Activated CD4-positive, alpha-beta memory T cell treated with anti-CD3 and anti-CD28 coated beads, Interleukin-2, amount 10 ng/mL, durations not matched to agents 7 days and 5 days (primary cell): ENCODE results near the gene COMMD2. TPM values are rescaled to one million over a fixed set of nuclear protein-coding genes. Genes with fewer than 3 reads are reported as not detected.

Experiments
- CTCF ChIA-PET: fragments of 350-600 bp; sonication (Branson Sonifier 250); formaldehyde crosslinking; loops from one replicate; lab custom pipeline; 2021; ENCODE audit warnings: antibody characterized with exemption, inconsistent platforms; lab: Charles Lee
- POLR2A ChIA-PET: fragments of 350-600 bp; sonication (Branson Sonifier 250); formaldehyde crosslinking; loops from one replicate; lab custom pipeline; 2021; ENCODE audit warnings: antibody characterized with exemption; lab: Charles Lee
- DNase-seq: peaks from one replicate; pipeline ENCODE4 v3.0.0-alpha.2; 2020
- H3K27ac Mint-ChIP-seq: one replicate; pipeline ENCODE4 v1.8.0; 2021; ENCODE audit warnings: mild to moderate bottlenecking, mixed read lengths
- H3K27me3 Mint-ChIP-seq: one replicate; pipeline ENCODE4 v1.8.0; 2021; ENCODE audit warnings: mixed read lengths
- H3K36me3 Mint-ChIP-seq: one replicate; pipeline ENCODE4 v1.8.0; 2021; ENCODE audit warnings: low read depth, mixed read lengths
- H3K4me1 Mint-ChIP-seq: one replicate; pipeline ENCODE4 v1.8.0; 2021; ENCODE audit warnings: mixed read lengths
- H3K4me3 Mint-ChIP-seq: one replicate; pipeline ENCODE4 v1.8.0; 2021; ENCODE audit warnings: mild to moderate bottlenecking, mixed read lengths
- H3K9me3 Mint-ChIP-seq: one replicate; pipeline ENCODE4 v1.8.0; 2021; ENCODE audit warnings: mixed read lengths
- total RNA-seq, 2 experiments: library from RNA; stranded (reverse); gene quantifications; one replicate each; pipeline ENCODE4 v1.2.3, GENCODE V29; 2021

Gene COMMD2
- total RNA-seq, 2 experiments from 2014 or later = 26.3 to 28.9 TPM

- ChIA-PET CTCF (interaction anchor here (0.7 to 4.8 kb wide), 12 partner anchors 14 to 631 kb away, joined by 3 to 32 read pairs (median 7); partner anchors contain the start of gene RNF13), POLR2A (interaction anchor here (0.7 to 2.7 kb wide), 7 partner anchors 12 to 95 kb away, joined by 3 to 22 read pairs (median 3); partner anchors contain the start of genes RNF13 and WWTR1)
- peak overlapping the region; percentile 82 for H3K27ac Mint-ChIP-seq
- DNase-seq = no peak
- peaks cover 2% of the 10 kb centered on the region for H3K27me3 Mint-ChIP-seq
- peaks cover 31% of the 10 kb centered on the region for H3K36me3 Mint-ChIP-seq
- peaks cover 32% of the 10 kb centered on the region for H3K4me1 Mint-ChIP-seq
- peak overlapping the region; percentile 95 for H3K4me3 Mint-ChIP-seq
- H3K9me3 Mint-ChIP-seq = no peaks in the 10 kb centered on the region
These were observed 738 bp downstream of the COMMD2 start for GRCh38 chr3:149751551-149751950.

- no peak overlapping the region for H3K4me3 Mint-ChIP-seq
- ChIA-PET POLR2A (no interaction called here), CTCF (interaction anchor here (1.0 kb wide), 1 partner anchor 26 kb away, joined by 3 read pairs; no protein-coding TSS in a partner anchor)
- H3K4me1 Mint-ChIP-seq = no peaks in the 10 kb centered on the region
- H3K27ac Mint-ChIP-seq = no peak overlapping the region
- H3K36me3 Mint-ChIP-seq = peaks cover 63% of the 10 kb centered on the region
- no peaks in the 10 kb centered on the region for H3K9me3 Mint-ChIP-seq
- DNase-seq = no peak
- no peaks in the 10 kb centered on the region for H3K27me3 Mint-ChIP-seq
These were observed 7.7 kb downstream of the COMMD2 start for GRCh38 chr3:149744606-149745005.

- Mint-ChIP-seq H3K36me3 (peaks cover 62% of the 10 kb centered on the region), H3K27me3 (no peaks in the 10 kb centered on the region)
- CTCF ChIA-PET = interaction anchor here (1.0 kb wide), 1 partner anchor 27 kb away, joined by 3 read pairs; no protein-coding TSS in a partner anchor
These were observed 8.1 kb downstream of the COMMD2 start for GRCh38 chr3:149744151-149744550.

GRCh38 chr3:149739396-149739795 lies 12.9 kb downstream of the COMMD2 start:
- Mint-ChIP-seq H3K27ac (no peak overlapping the region), H3K27me3 (no peaks in the 10 kb centered on the region), H3K4me3 (no peak overlapping the region), H3K4me1 (peaks cover 3% of the 10 kb centered on the region), H3K36me3 (peaks cover 26% of the 10 kb centered on the region), H3K9me3 (no peaks in the 10 kb centered on the region)
- ChIA-PET CTCF (no interaction called here), POLR2A (interaction anchor here (1.4 kb wide), 1 partner anchor 13 kb away, joined by 3 read pairs; the partner anchor contains the start of gene COMMD2)
- no peak for DNase-seq

More at GRCh38 chr3:149744151-149744550, 8.1 kb downstream of the COMMD2 start:
- POLR2A ChIA-PET = no interaction called here
- H3K9me3 Mint-ChIP-seq = no peaks in the 10 kb centered on the region
- DNase-seq = no peak
- H3K4me1 Mint-ChIP-seq = peaks cover 2% of the 10 kb centered on the region
- no peak overlapping the region for H3K4me3 Mint-ChIP-seq
- no peak overlapping the region for H3K27ac Mint-ChIP-seq

- Mint-ChIP-seq H3K4me1 (peaks cover 3% of the 10 kb centered on the region), H3K27ac (no peak overlapping the region), H3K36me3 (peaks cover 25% of the 10 kb centered on the region), H3K4me3 (no peak overlapping the region), H3K9me3 (no peaks in the 10 kb centered on the region), H3K27me3 (no peaks in the 10 kb centered on the region)
- no peak for DNase-seq
- ChIA-PET CTCF (interaction anchor here (0.6 to 1.0 kb wide), 2 partner anchors 33 to 77 kb away, joined by 4 to 5 read pairs; no protein-coding TSS in a partner anchor), POLR2A (interaction anchor here (1.4 kb wide), 1 partner anchor 13 kb away, joined by 3 read pairs; the partner anchor contains the start of gene COMMD2)
These were observed 13.4 kb downstream of the COMMD2 start for GRCh38 chr3:149738876-149739275.

- Mint-ChIP-seq H3K27ac (no peak overlapping the region), H3K9me3 (no peaks in the 10 kb centered on the region), H3K4me3 (no peak overlapping the region), H3K27me3 (no peaks in the 10 kb centered on the region), H3K36me3 (peaks cover 18% of the 10 kb centered on the region), H3K4me1 (peaks cover 3% of the 10 kb centered on the region)
- ChIA-PET POLR2A (no interaction called here), CTCF (interaction anchor here (1.0 kb wide), 1 partner anchor 168 kb away, joined by 3 read pairs; no protein-coding TSS in a partner anchor)
- DNase-seq = no peak
These were observed 15.4 kb downstream of the COMMD2 start for GRCh38 chr3:149736953-149737205.

- ChIA-PET CTCF (no interaction called here), POLR2A (no interaction called here)
- no peaks in the 10 kb centered on the region for H3K9me3 Mint-ChIP-seq
- peaks cover 14% of the 10 kb centered on the region for H3K36me3 Mint-ChIP-seq
- no peaks in the 10 kb centered on the region for H3K27me3 Mint-ChIP-seq
- peaks cover 3% of the 10 kb centered on the region for H3K4me1 Mint-ChIP-seq
- DNase-seq = no peak
- no peak overlapping the region for H3K4me3 Mint-ChIP-seq
- H3K27ac Mint-ChIP-seq = no peak overlapping the region
These were observed 15.9 kb downstream of the COMMD2 start for GRCh38 chr3:149736175-149736952.

- H3K27ac Mint-ChIP-seq = no peak overlapping the region
- peaks cover 3% of the 10 kb centered on the region for H3K4me1 Mint-ChIP-seq
- POLR2A ChIA-PET = no interaction called here
- no peak for DNase-seq
- no peak overlapping the region for H3K4me3 Mint-ChIP-seq
- CTCF ChIA-PET = no interaction called here
- H3K36me3 Mint-ChIP-seq = no peaks in the 10 kb centered on the region
- H3K9me3 Mint-ChIP-seq = no peaks in the 10 kb centered on the region
- H3K27me3 Mint-ChIP-seq = no peaks in the 10 kb centered on the region
These were observed 20.1 kb downstream of the COMMD2 start for GRCh38 chr3:149732234-149732633.

GRCh38 chr3:149727656-149728055 lies 24.6 kb downstream of the COMMD2 start:
- Mint-ChIP-seq H3K9me3 (peaks cover 3% of the 10 kb centered on the region), H3K4me3 (no peak overlapping the region), H3K4me1 (peaks cover 8% of the 10 kb centered on the region), H3K27me3 (peaks cover 6% of the 10 kb centered on the region), H3K36me3 (peaks cover 2% of the 10 kb centered on the region), H3K27ac (no peak overlapping the region)
- CTCF ChIA-PET = interaction anchor here (1.2 to 2.3 kb wide), 2 partner anchors 10 to 159 kb away, joined by 3 to 8 read pairs; no protein-coding TSS in a partner anchor
- POLR2A ChIA-PET = no interaction called here
- DNase-seq = no peak

GRCh38 chr3:149726716-149727407 lies 25.4 kb downstream of the COMMD2 start:
- no peak for DNase-seq
- Mint-ChIP-seq H3K36me3 (peaks cover 4% of the 10 kb centered on the region), H3K27ac (no peak overlapping the region), H3K4me3 (no peak overlapping the region), H3K9me3 (peaks cover 3% of the 10 kb centered on the region), H3K4me1 (peaks cover 8% of the 10 kb centered on the region), H3K27me3 (peaks cover 7% of the 10 kb centered on the region)
- ChIA-PET POLR2A (no interaction called here), CTCF (interaction anchor here (1.2 to 2.3 kb wide), 2 partner anchors 10 to 158 kb away, joined by 3 to 8 read pairs; no protein-coding TSS in a partner anchor)

- no peak for DNase-seq
- Mint-ChIP-seq H3K27ac (no peak overlapping the region), H3K36me3 (peaks cover 4% of the 10 kb centered on the region), H3K9me3 (peaks cover 11% of the 10 kb centered on the region), H3K4me3 (no peak overlapping the region), H3K27me3 (peaks cover 7% of the 10 kb centered on the region), H3K4me1 (peaks cover 8% of the 10 kb centered on the region)
- CTCF ChIA-PET = interaction anchor here (1.1 kb wide), 1 partner anchor 169 kb away, joined by 4 read pairs; no protein-coding TSS in a partner anchor
- POLR2A ChIA-PET = interaction anchor here (1.0 kb wide), 1 partner anchor 28 kb away, joined by 3 read pairs; no protein-coding TSS in a partner anchor
These were observed 28.5 kb downstream of the COMMD2 start for GRCh38 chr3:149723781-149724180.

- no peak overlapping the region for H3K27ac Mint-ChIP-seq
- H3K27me3 Mint-ChIP-seq = peaks cover 7% of the 10 kb centered on the region
- H3K9me3 Mint-ChIP-seq = peaks cover 11% of the 10 kb centered on the region
- CTCF ChIA-PET = interaction anchor here (1.0 to 1.7 kb wide), 3 partner anchors 32 to 154 kb away, joined by 3 to 7 read pairs (median 4); partner anchors contain the start of gene COMMD2
- H3K4me1 Mint-ChIP-seq = peaks cover 10% of the 10 kb centered on the region
- H3K4me3 Mint-ChIP-seq = no peak overlapping the region
- POLR2A ChIA-PET = no interaction called here
- no peak for DNase-seq
- peaks cover 4% of the 10 kb centered on the region for H3K36me3 Mint-ChIP-seq
These were observed 31.4 kb downstream of the COMMD2 start for GRCh38 chr3:149720918-149721317.
